ENCODE results near the gene RNU6-1.

The RNU6-1 gene

GRCh38 chr15:67826717-67827561, 12.9 kb downstream of the RNU6-1 start:
- no peak for DNase-seq (ENCODE audit: low read depth in 1 of 2, low spot score in 1 of 2)
- no peak for TF ChIP-seq GABPA (IDR thresholded peaks at IDR 0.05; ENCODE audit: low read depth)
- TF ChIP-seq, protein P1, sequence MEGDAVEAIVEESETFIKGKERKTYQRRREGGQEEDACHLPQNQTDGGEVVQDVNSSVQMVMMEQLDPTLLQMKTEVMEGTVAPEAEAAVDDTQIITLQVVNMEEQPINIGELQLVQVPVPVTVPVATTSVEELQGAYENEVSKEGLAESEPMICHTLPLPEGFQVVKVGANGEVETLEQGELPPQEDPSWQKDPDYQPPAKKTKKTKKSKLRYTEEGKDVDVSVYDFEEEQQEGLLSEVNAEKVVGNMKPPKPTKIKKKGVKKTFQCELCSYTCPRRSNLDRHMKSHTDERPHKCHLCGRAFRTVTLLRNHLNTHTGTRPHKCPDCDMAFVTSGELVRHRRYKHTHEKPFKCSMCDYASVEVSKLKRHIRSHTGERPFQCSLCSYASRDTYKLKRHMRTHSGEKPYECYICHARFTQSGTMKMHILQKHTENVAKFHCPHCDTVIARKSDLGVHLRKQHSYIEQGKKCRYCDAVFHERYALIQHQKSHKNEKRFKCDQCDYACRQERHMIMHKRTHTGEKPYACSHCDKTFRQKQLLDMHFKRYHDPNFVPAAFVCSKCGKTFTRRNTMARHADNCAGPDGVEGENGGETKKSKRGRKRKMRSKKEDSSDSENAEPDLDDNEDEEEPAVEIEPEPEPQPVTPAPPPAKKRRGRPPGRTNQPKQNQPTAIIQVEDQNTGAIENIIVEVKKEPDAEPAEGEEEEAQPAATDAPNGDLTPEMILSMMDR (IDR thresholded peaks at IDR 0.05; ENCODE audit: insufficient read depth, low read length) = no peak
- TF ChIP-seq SPI1 (IDR thresholded peaks at IDR 0.05; ENCODE audit: borderline replicate concordance, low read depth) = no peak
- TF ChIP-seq POLR2AphosphoS5 (IDR thresholded peaks at IDR 0.05; ENCODE audit: low read depth) = no peak
- TF ChIP-seq, protein P2, sequence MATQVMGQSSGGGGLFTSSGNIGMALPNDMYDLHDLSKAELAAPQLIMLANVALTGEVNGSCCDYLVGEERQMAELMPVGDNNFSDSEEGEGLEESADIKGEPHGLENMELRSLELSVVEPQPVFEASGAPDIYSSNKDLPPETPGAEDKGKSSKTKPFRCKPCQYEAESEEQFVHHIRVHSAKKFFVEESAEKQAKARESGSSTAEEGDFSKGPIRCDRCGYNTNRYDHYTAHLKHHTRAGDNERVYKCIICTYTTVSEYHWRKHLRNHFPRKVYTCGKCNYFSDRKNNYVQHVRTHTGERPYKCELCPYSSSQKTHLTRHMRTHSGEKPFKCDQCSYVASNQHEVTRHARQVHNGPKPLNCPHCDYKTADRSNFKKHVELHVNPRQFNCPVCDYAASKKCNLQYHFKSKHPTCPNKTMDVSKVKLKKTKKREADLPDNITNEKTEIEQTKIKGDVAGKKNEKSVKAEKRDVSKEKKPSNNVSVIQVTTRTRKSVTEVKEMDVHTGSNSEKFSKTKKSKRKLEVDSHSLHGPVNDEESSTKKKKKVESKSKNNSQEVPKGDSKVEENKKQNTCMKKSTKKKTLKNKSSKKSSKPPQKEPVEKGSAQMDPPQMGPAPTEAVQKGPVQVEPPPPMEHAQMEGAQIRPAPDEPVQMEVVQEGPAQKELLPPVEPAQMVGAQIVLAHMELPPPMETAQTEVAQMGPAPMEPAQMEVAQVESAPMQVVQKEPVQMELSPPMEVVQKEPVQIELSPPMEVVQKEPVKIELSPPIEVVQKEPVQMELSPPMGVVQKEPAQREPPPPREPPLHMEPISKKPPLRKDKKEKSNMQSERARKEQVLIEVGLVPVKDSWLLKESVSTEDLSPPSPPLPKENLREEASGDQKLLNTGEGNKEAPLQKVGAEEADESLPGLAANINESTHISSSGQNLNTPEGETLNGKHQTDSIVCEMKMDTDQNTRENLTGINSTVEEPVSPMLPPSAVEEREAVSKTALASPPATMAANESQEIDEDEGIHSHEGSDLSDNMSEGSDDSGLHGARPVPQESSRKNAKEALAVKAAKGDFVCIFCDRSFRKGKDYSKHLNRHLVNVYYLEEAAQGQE (IDR thresholded peaks at IDR 0.05; ENCODE audit: insufficient replicate concordance, low read depth) = no peak
- Histone ChIP-seq H3K27me3 (ENCODE audit: insufficient read depth, poor library complexity, severe bottlenecking) (peaks cover 55% of the 10 kb centered on the region), H3K27ac (replicated peaks) (no peak overlapping the region), H3K4me3 (replicated peaks; ENCODE audit: insufficient read depth, low read length) (no peak overlapping the region)

GRCh38 chr15:67825881-67826716, 13.7 kb downstream of the RNU6-1 start:
- Histone ChIP-seq H3K27ac (replicated peaks) (no peak overlapping the region), H3K27me3 (ENCODE audit: insufficient read depth, poor library complexity, severe bottlenecking) (peaks cover 64% of the 10 kb centered on the region), H3K4me3 (replicated peaks; ENCODE audit: insufficient read depth, low read length) (no peak overlapping the region)
- no peak for TF ChIP-seq POLR2AphosphoS5 (IDR thresholded peaks at IDR 0.05; ENCODE audit: low read depth)
- TF ChIP-seq SPI1 (IDR thresholded peaks at IDR 0.05; ENCODE audit: borderline replicate concordance, low read depth) = no peak
- TF ChIP-seq, protein P2 (IDR thresholded peaks at IDR 0.05; ENCODE audit: insufficient replicate concordance, low read depth) = no peak
- TF ChIP-seq, protein P1 (IDR thresholded peaks at IDR 0.05; ENCODE audit: insufficient read depth, low read length) = no peak
- TF ChIP-seq GABPA (IDR thresholded peaks at IDR 0.05; ENCODE audit: low read depth) = no peak
- no peak for DNase-seq (ENCODE audit: low read depth in 1 of 2, low spot score in 1 of 2)

DNA sequence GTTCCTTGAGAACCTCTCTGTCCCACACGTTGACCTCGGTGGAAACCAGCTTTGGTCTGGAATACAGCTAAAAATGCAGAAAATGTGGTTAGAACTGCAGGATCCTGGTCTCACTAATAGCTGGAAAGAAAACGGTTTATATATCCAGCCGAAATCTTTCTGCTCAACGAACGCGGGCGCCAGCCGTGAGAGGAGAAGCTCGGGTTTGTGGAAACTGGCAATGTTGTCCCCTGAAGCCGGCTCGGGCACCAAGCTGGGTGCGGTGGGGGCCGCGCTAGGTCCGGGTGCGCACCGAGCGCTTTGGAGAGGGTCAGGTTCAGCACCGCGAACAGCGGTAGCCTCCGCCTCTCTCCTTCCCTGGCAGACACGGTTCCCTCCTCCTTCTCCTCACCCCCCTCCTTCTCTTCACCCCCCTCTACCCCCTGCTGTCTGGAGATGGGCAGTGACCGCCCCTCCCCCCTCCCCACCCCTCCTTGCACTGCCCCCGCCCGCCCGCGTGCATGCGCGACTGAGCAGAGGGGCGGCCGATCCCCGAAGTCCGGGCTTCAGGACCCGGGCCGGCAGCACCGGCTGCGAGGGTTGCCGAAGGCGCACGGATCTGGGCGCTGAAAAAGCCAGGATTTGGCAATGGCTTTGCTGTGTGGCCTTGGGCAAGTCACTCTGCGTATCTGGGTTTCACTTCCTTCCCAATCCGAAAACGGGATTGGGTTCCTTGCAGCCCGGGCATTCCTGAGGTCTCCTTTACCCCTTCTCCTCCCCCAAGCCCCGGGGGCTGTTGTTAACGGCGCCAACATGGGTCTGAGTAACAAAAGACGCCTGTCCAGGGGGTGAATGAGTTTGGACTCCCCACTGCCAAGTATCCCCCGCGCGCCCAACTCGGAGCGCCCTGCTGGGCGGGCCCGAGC, 14.6 kb downstream of the RNU6-1 start, which contains the start of gene SKOR1:
TSS of gene SKOR1 (plus strand) at position 534 of the 905 bp plus-strand sequence. CDS start at position 628, 94 bp downstream.
- Histone ChIP-seq H3K27me3 (ENCODE audit: insufficient read depth, poor library complexity, severe bottlenecking) (peaks cover 72% of the 10 kb centered on the region), H3K4me3 (replicated peaks; ENCODE audit: insufficient read depth, low read length) (no peak within 1 kb of the TSS), H3K27ac (replicated peaks) (no peak within 1 kb of the TSS)
- no peak for DNase-seq (ENCODE audit: low read depth in 1 of 2, low spot score in 1 of 2)
- no peak for TF ChIP-seq SPI1 (IDR thresholded peaks at IDR 0.05; ENCODE audit: borderline replicate concordance, low read depth)
- TF ChIP-seq, protein P2 (IDR thresholded peaks at IDR 0.05; ENCODE audit: insufficient replicate concordance, low read depth) = peak; percentile 92
